Activated CD8-positive, alpha-beta T cell treated with anti-CD3 and anti-CD28 coated beads for 36 hours (primary cell): ENCODE measurements around the gene LMO1. TPM values are rescaled to one million over a fixed set of nuclear protein-coding genes. Genes with fewer than 3 reads are reported as not detected.

ENCODE experiments used
- ATAC-seq: fragments of 200-7000 bp; cut with Tn5 transposase; one replicate; pipeline ENCODE4 v1.10.0; 2021; ENCODE audit warnings: mild to moderate bottlenecking, moderate library complexity
- CTCF ChIA-PET: fragments of 350-600 bp; sonication (Branson Sonifier 250); formaldehyde crosslinking; loops from one replicate; lab custom pipeline; 2021; ENCODE audit warnings: antibody characterized with exemption; lab: Charles Lee
- POLR2A ChIA-PET: fragments of 350-600 bp; sonication (Branson Sonifier 250); formaldehyde crosslinking; loops from one replicate; lab custom pipeline; 2021; ENCODE audit warnings: antibody characterized with exemption; lab: Charles Lee
- DNase-seq: peaks from one replicate; pipeline ENCODE4 v3.0.0-alpha.2; 2020
- H3K27ac Mint-ChIP-seq: one replicate; pipeline ENCODE4 v1.8.0; 2021; ENCODE audit warnings: mild to moderate bottlenecking, mixed read lengths
- H3K27me3 Mint-ChIP-seq: one replicate; pipeline ENCODE4 v1.8.0; 2021; ENCODE audit warnings: mixed read lengths
- H3K36me3 Mint-ChIP-seq: one replicate; pipeline ENCODE4 v1.8.0; 2021; ENCODE audit warnings: low read depth, mixed read lengths
- H3K4me1 Mint-ChIP-seq: one replicate; pipeline ENCODE4 v1.8.0; 2021; ENCODE audit warnings: low read depth, mixed read lengths
- H3K4me3 Mint-ChIP-seq: one replicate; pipeline ENCODE4 v1.8.0; 2021; ENCODE audit warnings: mild to moderate bottlenecking, moderate library complexity, mixed read lengths
- H3K9me3 Mint-ChIP-seq: one replicate; pipeline ENCODE4 v1.8.0; 2021; ENCODE audit warnings: mixed read lengths
- intact Hi-C: fragments of 100-400 bp; cut with micrococcal nuclease; formaldehyde crosslinking; loops from one replicate; pipeline ENCODE4 v1.10.0; 2022
- total RNA-seq, 2 experiments: library from RNA; stranded (reverse); gene quantifications; one replicate each; pipeline ENCODE4 v1.2.3, GENCODE V29; 2021
- TF ChIP-seq, protein P1 (sequence below): fragments of 200-600 bp; IDR thresholded peaks from one replicate; pipeline ENCODE4 v1.8.0; 2022; ENCODE audit warnings: antibody characterized with exemption, mild to moderate bottlenecking

The LMO1 gene
- total RNA-seq, 2 experiments from 2014 or later: not detected

DNA sequence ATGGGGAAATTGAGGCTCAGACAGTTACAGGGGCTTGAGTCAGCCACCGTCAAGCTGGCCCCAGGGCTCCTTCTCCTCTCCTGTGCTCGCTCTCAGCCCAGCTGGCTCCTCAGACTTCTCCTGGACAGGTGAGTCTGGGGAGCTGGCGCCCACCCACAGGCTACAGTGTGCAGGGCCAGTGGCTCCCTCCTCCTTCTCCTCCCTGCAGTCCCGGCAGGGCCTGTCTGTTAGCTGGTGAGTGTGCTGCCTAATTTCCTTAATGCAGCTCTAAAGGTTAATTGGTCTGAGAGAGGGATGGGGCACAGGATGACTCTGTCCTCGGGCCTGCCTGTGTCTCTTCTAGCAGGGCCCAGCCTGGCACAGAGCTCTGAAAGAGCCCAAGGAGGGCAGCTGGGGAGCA lies 31.7 kb downstream of the LMO1 start:
- Mint-ChIP-seq H3K36me3 (no peaks in the 10 kb centered on the region), H3K4me1 (peaks cover 5% of the 10 kb centered on the region), H3K4me3 (no peak overlapping the region), H3K27me3 (no peaks in the 10 kb centered on the region), H3K27ac (no peak overlapping the region), H3K9me3 (no peaks in the 10 kb centered on the region)
- intact Hi-C loops: no loop called here
- POLR2A ChIA-PET: no interaction called here
- CTCF ChIA-PET: interaction anchor here (1.2 kb wide), 1 partner anchor 32 kb away, joined by 3 read pairs; the partner anchor contains the start of gene LMO1
- ATAC-seq (no peak), DNase-seq (no peak)
- TF ChIP-seq, protein P1, sequence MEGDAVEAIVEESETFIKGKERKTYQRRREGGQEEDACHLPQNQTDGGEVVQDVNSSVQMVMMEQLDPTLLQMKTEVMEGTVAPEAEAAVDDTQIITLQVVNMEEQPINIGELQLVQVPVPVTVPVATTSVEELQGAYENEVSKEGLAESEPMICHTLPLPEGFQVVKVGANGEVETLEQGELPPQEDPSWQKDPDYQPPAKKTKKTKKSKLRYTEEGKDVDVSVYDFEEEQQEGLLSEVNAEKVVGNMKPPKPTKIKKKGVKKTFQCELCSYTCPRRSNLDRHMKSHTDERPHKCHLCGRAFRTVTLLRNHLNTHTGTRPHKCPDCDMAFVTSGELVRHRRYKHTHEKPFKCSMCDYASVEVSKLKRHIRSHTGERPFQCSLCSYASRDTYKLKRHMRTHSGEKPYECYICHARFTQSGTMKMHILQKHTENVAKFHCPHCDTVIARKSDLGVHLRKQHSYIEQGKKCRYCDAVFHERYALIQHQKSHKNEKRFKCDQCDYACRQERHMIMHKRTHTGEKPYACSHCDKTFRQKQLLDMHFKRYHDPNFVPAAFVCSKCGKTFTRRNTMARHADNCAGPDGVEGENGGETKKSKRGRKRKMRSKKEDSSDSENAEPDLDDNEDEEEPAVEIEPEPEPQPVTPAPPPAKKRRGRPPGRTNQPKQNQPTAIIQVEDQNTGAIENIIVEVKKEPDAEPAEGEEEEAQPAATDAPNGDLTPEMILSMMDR: no peak

DNA sequence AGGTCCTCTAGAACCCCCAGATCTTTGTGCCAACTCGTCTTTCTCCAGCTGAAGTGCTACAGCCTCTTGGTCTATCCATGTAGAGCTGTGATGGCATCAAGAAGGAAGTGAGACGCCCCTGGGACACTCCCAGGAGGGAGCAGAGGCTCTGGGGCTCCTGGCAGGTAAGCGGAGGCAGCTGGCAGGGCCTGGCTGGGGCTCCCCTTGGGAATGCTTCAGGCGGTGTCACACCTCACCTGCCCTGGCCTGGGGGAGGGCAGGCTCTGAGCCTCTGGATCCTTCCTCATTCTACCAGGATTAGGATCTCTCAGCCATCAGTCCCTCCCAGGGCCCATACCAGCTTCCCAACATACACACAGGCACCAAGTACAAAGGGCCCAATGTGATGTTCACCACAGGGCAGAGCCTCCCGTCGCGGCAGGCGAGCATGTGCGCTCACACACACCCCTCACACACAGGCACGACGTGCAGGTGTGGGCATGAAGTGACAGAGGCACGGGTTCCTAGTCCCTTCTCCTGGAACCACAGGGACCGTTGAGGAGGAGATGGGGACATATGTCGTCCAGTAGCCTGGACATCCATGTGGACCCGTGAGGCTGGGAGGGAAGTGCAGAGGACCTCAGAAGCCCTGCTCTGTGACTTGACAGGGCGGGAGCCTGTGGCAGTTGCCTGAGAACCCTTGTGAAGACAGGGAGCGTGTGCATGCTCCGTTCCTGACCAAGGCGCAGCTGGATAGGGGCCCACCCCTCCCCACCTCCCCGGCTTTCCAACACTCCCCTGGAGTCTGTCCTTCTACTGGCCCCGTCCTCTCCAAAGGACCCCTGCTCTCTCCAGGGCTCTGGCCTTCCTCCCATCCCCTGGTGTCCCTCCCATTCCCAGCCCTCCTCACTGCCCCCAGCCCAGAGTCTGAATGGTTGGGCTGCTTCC lies 32.5 kb downstream of the LMO1 start:
- intact Hi-C loops: no loop called here
- Mint-ChIP-seq H3K36me3 (no peaks in the 10 kb centered on the region), H3K27ac (no peak overlapping the region), H3K4me1 (peaks cover 5% of the 10 kb centered on the region), H3K9me3 (no peaks in the 10 kb centered on the region), H3K4me3 (no peak overlapping the region), H3K27me3 (no peaks in the 10 kb centered on the region)
- TF ChIP-seq, protein P1: no peak
- POLR2A ChIA-PET: no interaction called here
- CTCF ChIA-PET: interaction anchor here (1.2 kb wide), 1 partner anchor 33 kb away, joined by 3 read pairs; the partner anchor contains the start of gene LMO1
- DNase-seq: no peak
- ATAC-seq: no peak

DNA sequence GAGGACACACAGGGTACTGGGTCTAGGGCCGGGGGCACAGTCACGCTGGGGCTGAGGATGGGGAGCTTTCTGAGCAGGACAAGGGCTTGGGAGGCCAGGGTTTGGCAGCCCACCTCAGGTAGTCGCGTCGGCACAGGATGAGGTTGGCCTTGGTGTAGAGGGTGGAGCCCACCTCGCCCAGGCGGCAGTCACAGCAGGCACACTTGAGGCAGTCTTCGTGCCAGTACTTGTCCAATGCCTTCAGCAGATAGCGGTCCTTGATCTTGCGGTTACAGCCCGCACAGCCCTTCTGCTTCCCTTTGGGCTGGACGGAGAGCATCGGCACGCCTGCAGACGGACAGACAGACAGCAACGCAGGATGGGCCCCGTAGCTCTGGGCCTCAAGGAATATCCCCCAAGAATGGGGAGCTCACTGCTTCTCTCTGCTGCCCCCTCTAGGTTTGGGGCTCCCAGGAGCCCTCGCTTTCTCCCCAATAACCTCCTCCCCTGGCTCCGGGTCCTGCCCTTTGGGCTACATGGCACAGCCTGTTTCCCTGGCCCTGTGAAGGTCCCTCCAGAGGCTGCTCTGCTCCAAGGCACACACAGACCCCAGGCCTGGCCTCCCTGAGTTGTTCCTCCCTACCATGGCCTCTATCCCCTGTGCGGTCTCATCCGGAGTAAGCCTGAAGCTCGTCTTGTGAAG lies 33.4 kb downstream of the LMO1 start:
- H3K36me3 Mint-ChIP-seq: no peaks in the 10 kb centered on the region
- POLR2A ChIA-PET: no interaction called here
- intact Hi-C loops: no loop called here
- no peaks in the 10 kb centered on the region for H3K27me3 Mint-ChIP-seq
- ATAC-seq (no peak), DNase-seq (no peak)
- H3K4me3 Mint-ChIP-seq: no peak overlapping the region
- H3K4me1 Mint-ChIP-seq: peaks cover 5% of the 10 kb centered on the region
- CTCF ChIA-PET: interaction anchor here (1.3 to 2.5 kb wide), 2 partner anchors 11 to 33 kb away, joined by 3 to 18 read pairs; partner anchors contain the start of gene LMO1
- TF ChIP-seq, protein P1: no peak
- no peaks in the 10 kb centered on the region for H3K9me3 Mint-ChIP-seq
- no peak overlapping the region for H3K27ac Mint-ChIP-seq

DNA sequence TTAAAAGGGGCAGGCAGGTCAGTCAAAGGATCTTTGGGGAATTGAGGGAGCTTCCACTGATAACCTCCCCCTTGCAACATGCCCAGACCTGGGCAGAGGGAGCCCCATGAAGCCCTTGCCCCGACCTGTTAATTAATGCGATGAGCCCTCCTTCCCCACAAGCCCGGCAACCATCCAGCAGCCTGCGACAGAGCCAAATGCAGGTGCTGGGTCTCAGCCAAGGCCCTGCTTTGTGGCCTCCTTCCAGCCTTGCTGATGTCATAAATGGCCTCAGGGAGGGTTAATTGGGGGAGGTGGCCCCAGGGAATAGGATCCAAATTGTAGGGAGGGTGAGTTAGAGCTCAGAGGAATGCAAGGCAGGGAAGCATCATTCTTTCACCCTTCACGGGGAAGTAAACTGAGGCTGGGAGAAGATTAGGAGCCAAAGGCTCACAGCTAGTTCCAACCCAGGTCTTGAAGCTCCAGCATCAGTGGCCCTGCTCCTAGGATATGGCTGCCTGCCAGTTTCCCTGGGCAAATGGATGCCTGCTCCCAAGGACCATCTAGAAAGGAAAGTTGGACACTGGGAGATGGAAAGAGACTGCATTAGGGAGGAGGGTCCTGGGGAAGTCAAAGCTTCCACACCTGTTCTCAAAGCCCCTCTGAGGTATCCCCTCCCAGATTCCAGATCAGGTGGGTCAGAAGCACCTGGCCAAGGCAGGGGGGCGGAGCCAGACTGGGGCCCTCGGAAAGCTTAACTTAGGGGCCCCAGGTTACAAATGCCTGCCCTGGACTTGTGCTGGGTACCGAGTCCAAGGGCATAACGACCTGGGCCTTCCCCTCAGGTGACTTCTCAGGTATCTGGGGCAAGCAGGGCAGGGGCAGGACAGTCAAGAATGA lies 34.1 kb downstream of the LMO1 start:
- TF ChIP-seq, protein P1: no peak
- H3K4me1 Mint-ChIP-seq: no peaks in the 10 kb centered on the region
- no peak for DNase-seq
- ChIA-PET POLR2A (interaction anchor here (0.6 kb wide), 1 partner anchor 296 kb away, joined by 3 read pairs; no protein-coding TSS in a partner anchor), CTCF (interaction anchor here (0.9 to 2.5 kb wide), 3 partner anchors 10 to 337 kb away, joined by 3 to 18 read pairs (median 3); partner anchors contain the start of gene LMO1)
- H3K27ac Mint-ChIP-seq: no peak overlapping the region
- ATAC-seq: no peak
- H3K9me3 Mint-ChIP-seq: no peaks in the 10 kb centered on the region
- H3K4me3 Mint-ChIP-seq: no peak overlapping the region
- no peaks in the 10 kb centered on the region for H3K36me3 Mint-ChIP-seq
- intact Hi-C loops: loop anchor here (5.0 kb wide), 1 partner anchor 338 kb away; no protein-coding TSS in a partner anchor
- H3K27me3 Mint-ChIP-seq: no peaks in the 10 kb centered on the region
